ENCODE measurements around the gene PGM1. TPM values are rescaled to one million over a fixed set of nuclear protein-coding genes. Genes with fewer than 3 reads are reported as not detected.

The PGM1 gene
- total and polyA plus RNA-seq, 10 of the 15 experiments (the other 5 are each of a cell fraction or from before 2014, with no cell fraction given), result 22.5 to 72.6 (median 50.8) TPM

DNA sequence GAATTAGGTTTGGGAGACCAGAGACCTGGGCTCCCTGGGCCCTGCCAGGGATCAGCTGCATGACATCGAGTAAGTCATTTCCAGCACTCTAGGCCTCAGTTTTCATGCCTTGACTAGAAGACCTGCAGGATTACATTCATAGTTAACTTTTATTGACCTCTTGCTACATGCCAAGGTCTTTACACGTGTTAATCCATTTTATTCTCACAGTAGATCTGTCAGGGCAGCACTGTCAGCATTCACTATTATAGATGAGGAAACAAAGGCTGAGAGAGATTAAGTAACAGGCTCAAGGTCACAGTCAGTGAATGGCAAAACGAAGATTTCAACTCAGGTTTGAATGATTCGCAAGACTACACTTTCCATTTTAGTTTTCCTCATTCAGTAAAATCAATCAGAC, 37.0 kb downstream of the PGM1 start:
- ChIA-PET CTCF (no interaction called here), RAD21 (ENCODE audit: unreplicated experiment) (no interaction called here), SMC1A (ENCODE audit: uncharacterized antibody, unreplicated experiment) (interaction anchor here (1.8 kb wide), 1 partner anchor 10 kb away, joined by 4 read pairs; no protein-coding TSS in a partner anchor), POLR2A (no interaction called here)
- Histone ChIP-seq H3K27me3 (replicated peaks in 1 of 2; ENCODE audit: control insufficient read depth in 2 of 2, insufficient read depth in 2 of 2, low read length in 1 of 2) (no peaks in the 10 kb centered on the region), H2AFZ (ENCODE audit: control insufficient read depth, low read depth, low read length) (no peak overlapping the region), H4K20me1 (ENCODE audit: control insufficient read depth, insufficient read depth) (no peaks in the 10 kb centered on the region), H3K36me3 (ENCODE audit: control insufficient read depth in 2 of 2, insufficient read depth in 2 of 2, low read length in 1 of 2) (peaks cover 5 to 22% of the 10 kb centered on the region in 2 experiments), H3K27ac (ENCODE audit: control insufficient read depth, insufficient read depth) (no peak overlapping the region), H3K9me3 (replicated peaks; ENCODE audit: control insufficient read depth, insufficient read depth, low read length) (no peaks in the 10 kb centered on the region), H3K9ac (ENCODE audit: control insufficient read depth, insufficient read depth, low read length) (no peak overlapping the region), H3K79me2 (ENCODE audit: control insufficient read depth, insufficient read depth, low read length) (no peaks in the 10 kb centered on the region; the same call in 1 of the 2 replicates), H3K4me1 (ENCODE audit: control insufficient read depth, insufficient read depth, low read length) (no peaks in the 10 kb centered on the region), H3K4me3 (no peak overlapping the region), H3K4me2 (ENCODE audit: control insufficient read depth, insufficient read depth) (no peak overlapping the region)
- intact Hi-C loops (cut with micrococcal nuclease; ENCODE audit: unreplicated experiment), result no loop called here
- TF ChIP-seq RCOR1 (conservative IDR thresholded peaks at IDR 0.05; ENCODE audit: low read depth, low read length) (no peak), POLR2AphosphoS5 (IDR thresholded peaks at IDR 0.05; ENCODE audit: low read length) (no peak), ESRRA (IDR thresholded peaks at IDR 0.05; ENCODE audit: low read length) (no peak), SIN3A (IDR thresholded peaks at IDR 0.05; ENCODE audit: low read depth, low read length) (no peak), MEF2B (IDR thresholded peaks at IDR 0.05; ENCODE audit: partially characterized antibody, poor library complexity, severe bottlenecking) (no peak), HDAC6 (IDR thresholded peaks at IDR 0.05; ENCODE audit: unreplicated experiment) (no peak), SPI1 (IDR thresholded peaks at IDR 0.05; ENCODE audit: borderline replicate concordance, insufficient read depth, low read depth, low read length) (no peak), RFX5 (IDR thresholded peaks at IDR 0.05; ENCODE audit: low read depth, low read length) (no peak), CUX1 (IDR thresholded peaks at IDR 0.05; ENCODE audit: insufficient replicate concordance, low read depth, low read length) (no peak), IKZF1 (conservative IDR thresholded peaks at IDR 0.05) (no peak), FOXM1 (IDR thresholded peaks at IDR 0.05; ENCODE audit: low read depth, low read length) (no peak)
- TF ChIP-seq, protein P1, sequence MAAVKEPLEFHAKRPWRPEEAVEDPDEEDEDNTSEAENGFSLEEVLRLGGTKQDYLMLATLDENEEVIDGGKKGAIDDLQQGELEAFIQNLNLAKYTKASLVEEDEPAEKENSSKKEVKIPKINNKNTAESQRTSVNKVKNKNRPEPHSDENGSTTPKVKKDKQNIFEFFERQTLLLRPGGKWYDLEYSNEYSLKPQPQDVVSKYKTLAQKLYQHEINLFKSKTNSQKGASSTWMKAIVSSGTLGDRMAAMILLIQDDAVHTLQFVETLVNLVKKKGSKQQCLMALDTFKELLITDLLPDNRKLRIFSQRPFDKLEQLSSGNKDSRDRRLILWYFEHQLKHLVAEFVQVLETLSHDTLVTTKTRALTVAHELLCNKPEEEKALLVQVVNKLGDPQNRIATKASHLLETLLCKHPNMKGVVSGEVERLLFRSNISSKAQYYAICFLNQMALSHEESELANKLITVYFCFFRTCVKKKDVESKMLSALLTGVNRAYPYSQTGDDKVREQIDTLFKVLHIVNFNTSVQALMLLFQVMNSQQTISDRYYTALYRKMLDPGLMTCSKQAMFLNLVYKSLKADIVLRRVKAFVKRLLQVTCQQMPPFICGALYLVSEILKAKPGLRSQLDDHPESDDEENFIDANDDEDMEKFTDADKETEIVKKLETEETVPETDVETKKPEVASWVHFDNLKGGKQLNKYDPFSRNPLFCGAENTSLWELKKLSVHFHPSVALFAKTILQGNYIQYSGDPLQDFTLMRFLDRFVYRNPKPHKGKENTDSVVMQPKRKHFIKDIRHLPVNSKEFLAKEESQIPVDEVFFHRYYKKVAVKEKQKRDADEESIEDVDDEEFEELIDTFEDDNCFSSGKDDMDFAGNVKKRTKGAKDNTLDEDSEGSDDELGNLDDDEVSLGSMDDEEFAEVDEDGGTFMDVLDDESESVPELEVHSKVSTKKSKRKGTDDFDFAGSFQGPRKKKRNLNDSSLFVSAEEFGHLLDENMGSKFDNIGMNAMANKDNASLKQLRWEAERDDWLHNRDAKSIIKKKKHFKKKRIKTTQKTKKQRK (IDR thresholded peaks at IDR 0.05; ENCODE audit: low read depth, low read length), result no peak
- ATAC-seq (no peak), DNase-seq (ENCODE audit: low read depth, low spot score) (no peak), FAIRE-seq (no peak)
- WGBS (ENCODE audit: insufficient coverage, insufficient replicate concordance, low lambda C conversion rate, missing lambda C conversion rate), result 96% methylated on average over 4 of the region's 4 CpGs
- no TSS peak for BruUV-seq (replicated peaks)
- in situ Hi-C loops (cut with MboI), result no loop called here

Measured in GM12878 (cell line).